Stimulated activated CD4-positive, alpha-beta T cell treated with anti-CD3 and anti-CD28 coated beads, Interleukin-15, amount 100 ng/mL, for 1 hour (primary cell): ENCODE measurements around the gene PGAP2.
A peak's percentile ranks its signal among the peaks of the same experiment; 100 is the strongest.

Source experiments
- DNase-seq, 2 donors: peaks; one replicate each; pipeline ENCODE4 v3.0.0-alpha.2; 2020; ENCODE audit warnings: low read depth in 1 of 2, low spot score in 1 of 2

PGAP2 gene

GRCh38 chr11:3831378-3832239 is 23.2 kb downstream of the PGAP2 start:
- DNase-seq: no peak

DNA sequence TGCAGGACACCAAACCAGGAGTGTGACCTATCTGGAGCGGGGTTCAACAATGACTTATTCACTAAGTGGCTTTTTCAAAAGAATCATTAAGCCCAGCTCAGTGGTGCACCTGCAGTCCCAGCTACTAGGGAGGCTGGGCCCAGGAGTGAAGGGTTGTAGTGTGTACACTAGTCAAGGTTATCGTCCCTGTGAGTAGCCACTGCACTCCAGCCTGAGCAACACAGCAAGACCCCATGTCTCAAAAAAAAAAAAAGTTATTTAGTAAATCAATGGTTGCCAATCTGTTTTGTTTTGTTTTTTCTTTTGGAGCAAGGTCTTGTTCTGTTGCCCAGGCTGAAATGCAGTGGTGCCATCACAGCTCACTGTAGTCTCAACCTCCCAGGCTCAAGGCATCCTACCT is 24.5 kb downstream of the PGAP2 start:
- DNase-seq: no peak

DNA sequence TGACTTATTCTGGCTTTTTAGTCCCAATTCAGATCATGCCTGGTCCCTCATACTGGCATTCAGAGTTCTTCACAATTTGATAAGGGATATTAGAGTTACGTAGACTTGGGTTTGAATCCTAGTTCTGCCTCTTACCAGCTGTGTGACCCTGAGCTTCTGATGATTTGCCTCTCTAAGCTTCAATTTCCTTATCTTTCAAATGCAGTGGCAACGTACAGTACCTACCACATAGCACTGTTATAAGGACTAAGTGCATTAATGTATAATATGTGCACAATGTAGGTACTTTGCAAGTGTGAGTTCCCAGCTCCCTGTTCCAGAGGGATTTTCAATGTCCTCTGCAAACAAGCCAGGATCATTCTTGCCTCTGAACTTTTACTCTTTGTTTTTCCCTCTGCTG is 25.1 kb downstream of the PGAP2 start:
- no peak for DNase-seq

- DNase-seq: no peak
Measured at GRCh38 chr11:3834349-3834663, 25.9 kb downstream of the PGAP2 start.

- no peak for DNase-seq
Measured at GRCh38 chr11:3834664-3835461, 26.5 kb downstream of the PGAP2 start.

DNA sequence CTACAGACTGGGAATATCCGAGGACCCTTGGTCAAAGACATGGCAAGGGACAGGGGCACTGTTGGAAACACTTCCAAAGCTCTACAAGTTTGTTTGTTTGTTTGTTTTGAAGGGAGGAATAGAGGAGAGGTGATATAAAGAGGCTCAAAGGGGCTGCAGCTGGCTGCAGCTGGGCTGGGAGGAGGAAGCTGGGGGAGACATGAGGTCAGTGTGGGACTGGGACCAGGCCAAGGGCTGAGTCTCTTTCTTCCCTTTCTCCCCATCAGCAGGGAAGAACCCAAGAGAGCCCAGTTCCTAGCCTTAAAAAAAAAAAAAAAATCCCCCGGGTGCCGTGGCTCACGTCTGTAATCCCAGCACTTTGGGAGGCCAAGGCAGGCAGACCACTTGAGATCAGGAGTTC is 27.4 kb downstream of the PGAP2 start:
- no peak for DNase-seq

GRCh38 chr11:3836903-3837302 is 28.5 kb downstream of the PGAP2 start:
- no peak for DNase-seq

GRCh38 chr11:3837793-3838192 is 29.4 kb downstream of the PGAP2 start:
- no peak for DNase-seq

DNA sequence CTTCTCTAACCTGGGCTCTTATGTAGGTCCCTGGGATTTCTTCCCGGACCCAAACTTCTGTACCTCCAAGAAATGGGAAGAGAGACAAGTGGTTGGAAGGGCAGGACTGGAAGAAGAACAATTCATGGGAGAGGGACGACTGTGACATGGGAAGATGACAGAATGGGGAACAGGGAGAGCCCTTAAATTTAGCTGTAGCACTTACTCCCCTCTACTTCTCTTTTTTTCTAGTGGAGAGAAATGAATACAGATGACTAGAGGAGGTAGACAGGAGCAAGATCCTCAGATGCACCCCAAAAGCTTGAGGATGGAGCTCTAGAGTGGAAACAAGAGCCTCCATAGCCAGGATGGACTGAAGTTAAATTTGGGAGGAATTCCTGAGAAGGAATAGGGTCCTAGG is 30.1 kb downstream of the PGAP2 start:
- DNase-seq: no peak

DNA sequence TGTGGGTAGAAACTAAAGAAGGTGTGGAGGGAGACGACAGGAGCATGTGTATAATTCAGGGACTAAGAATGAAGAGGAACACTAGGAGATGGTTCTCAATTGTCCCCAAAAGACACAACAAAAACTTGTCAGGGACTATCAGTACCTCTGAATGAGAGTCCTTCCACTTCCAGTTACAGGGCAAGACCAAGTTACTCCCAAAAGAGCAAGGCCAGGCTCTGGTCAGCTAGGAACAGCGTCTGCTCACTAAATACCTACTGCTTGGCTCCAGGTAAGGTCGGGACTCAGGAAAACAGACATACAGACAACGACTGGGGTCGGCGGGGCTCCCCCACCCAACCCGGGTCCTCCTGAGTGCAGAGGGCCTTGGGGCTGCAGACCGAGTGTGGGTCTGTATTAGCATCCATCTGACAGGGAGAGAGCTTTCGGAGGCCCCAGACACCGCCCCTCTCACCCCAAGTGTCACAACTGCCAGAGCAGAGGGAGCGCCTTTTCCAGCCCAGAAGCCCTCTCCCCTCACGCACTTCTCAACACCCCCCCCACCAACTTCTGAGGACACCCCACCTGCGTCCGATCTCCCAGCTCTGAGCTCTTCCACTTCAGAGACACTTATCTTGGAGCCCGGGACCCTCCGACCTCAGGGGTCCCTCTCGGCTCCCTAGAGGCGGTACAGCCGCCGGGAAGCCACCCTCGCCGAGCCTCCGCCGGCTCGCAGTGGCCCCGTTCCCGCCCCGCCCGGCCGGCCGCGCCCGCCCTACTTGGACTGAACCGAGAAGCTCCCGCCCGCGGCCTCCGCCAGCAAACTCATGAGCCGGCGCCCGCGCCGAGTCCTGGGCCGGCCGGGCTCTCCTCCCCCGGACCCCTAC is 31.9 kb downstream of the PGAP2 start:
- peak in 1 of 2 donors; percentile 20 for DNase-seq

- peak in 1 of 2 donors; percentile 58 for DNase-seq
Measured at GRCh38 chr11:3840870-3841425, 32.6 kb downstream of the PGAP2 start, which contains the start of gene RHOG. RHOG (minus strand) TSS chr11:3840959; CDS start chr11:3828138, 12,821 bp downstream.

DNA sequence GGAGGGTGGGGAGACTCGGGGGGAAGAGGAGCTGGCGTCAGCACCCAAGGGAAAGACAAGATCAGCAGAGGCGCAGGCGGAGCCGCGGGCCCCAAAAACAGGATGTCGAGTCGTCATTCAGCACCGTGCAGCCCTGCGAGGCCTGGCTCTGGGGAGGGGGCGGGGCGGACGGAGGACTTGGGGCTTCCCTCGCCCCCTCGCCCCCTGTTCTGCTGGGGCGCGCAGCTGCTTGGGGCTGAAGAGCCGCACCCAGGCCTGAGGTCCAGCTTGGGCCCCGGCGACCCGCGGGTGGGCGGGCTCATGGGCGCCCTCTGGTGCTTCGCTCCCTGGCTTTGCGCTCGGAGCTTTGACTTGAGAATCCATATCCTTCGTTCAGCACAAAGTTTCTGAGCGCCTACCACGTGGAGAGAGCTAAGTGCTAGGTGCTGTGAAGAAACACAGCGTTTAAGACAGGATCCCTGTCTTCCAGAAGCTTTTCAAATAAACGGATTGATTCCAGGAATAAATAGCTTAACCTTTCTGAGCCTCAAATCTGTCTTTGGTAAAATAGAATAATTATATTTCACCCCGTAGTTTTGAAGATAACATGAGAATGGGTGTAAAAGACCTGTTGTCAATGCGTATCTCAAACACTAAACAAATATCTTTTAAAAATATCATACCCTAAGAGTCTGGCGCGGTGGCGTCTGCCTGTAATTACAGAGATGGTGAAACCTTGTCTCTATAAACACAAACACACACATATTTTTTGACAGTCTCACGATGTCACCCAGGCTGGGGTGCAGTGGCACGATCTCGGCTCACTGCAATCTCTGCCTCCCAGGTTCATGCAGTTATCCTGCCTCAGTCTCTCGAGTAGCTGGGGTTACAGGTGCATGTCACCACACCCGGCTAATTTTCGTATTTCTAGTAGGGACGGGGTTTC is 33.3 kb downstream of the PGAP2 start:
- DNase-seq: peak; percentile 85 to 88

DNA sequence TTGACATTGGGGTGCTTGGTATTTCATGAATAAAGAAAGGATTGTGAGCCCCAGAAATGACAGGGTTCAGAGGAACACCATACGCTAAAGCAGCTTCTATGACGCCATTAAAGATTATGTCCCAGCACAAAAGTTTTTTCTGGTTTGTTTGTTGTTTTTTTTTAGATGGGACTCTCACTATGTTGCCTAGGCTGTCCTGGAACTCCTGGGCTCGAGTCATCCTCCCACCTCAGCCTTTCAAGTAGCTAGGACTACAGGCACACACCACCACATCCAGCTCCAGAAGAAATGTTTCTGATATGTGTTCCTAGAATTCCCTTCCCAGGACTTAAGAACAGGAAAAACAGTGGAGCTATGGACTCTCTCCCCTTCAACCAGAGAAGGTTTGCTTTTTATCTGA is 35.0 kb downstream of the PGAP2 start:
- DNase-seq: no peak

DNA sequence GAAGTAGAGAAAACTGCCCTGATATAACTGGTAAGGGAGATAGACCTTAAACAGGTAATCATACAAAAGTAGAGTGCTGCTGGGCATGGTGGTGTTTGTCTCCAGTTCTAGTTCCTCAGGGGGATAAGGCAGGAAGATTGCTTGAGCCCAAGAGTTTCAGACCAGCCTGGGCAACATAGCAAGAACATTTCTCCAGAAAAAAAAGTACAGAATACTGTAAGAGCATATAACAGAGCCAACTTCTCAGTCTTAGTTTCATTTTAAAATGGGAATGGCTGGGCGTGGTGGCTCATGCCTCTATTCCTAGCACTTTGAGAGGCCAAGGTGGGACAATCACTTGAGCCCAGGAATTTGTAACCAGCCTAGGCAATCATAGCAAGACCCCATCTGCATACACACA is 36.9 kb downstream of the PGAP2 start:
- no peak for DNase-seq

- no peak for DNase-seq
Measured at GRCh38 chr11:3845670-3846069, 37.3 kb downstream of the PGAP2 start.

DNA sequence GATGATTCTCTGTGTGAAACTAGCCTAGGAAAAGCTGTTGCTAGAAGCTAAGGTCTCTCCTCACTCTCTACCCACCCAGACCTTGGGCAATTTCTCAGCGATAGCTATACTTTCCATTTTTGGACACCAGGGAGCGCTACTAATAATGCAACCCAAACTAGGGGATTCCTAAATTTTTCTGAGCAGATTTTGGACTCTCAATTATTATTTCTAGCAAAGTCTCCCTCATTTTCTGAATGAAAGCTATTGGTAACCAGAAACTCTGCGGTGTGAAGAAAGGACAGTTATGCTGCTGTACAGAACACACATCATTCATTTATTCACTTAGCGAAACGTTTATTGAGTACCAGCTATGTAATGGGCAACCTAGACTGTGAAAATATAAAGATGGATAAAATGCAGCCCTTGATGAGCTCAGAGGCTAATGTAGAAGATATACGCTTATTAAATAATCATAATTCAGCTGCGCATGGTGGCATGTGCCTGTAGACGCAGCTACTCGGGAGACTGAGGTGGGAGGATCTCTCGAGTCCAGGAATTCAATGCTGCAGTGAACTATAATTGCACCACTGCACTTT is 41.0 kb downstream of the PGAP2 start:
- DNase-seq: no peak

DNA sequence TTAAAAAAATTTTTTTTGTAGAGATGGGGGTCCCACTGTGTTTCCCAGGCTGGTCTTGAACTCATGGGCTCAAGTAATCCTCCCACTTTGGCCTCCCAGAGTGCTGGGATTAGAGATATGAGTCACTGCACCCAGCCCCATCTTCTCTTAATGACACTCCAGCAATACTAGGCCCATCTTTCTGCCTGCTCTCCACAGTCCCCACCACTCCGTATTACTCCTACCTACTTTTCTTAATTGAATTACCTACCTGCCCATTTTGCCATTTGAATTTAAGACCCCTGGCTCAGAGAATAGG is 45.1 kb downstream of the PGAP2 start:
- no peak for DNase-seq

- peak; percentile 37 to 41 for DNase-seq
Measured at GRCh38 chr11:3853899-3854659, 45.7 kb downstream of the PGAP2 start.

DNA sequence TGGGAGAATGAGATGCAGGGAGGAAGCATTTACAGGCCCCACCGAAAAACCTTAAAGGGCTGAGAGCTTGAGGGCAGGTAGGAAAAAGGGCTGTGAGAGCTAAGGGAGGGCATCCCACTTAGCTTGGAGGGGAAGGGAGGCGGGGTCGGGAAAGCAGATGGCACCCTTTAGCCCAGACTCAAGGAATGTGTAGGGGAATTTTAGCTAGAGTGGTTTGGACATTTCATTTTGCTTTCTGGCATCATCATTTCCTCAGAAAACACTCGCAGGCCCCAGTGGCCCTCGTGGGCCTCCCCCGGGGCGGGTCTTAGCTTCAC is 46.3 kb downstream of the PGAP2 start:
- no peak for DNase-seq
